HG02642 (cell line): ENCODE measurements around the gene SIK2.

Source experiments
- ATAC-seq: cut with Tn5 transposase; IDR thresholded peaks from one replicate; pipeline ENCODE4 v1.9.1; 2021; ENCODE audit warnings: mild to moderate bottlenecking; ENCODE audit not compliant: unreplicated experiment, poor library complexity

Gene SIK2

DNA sequence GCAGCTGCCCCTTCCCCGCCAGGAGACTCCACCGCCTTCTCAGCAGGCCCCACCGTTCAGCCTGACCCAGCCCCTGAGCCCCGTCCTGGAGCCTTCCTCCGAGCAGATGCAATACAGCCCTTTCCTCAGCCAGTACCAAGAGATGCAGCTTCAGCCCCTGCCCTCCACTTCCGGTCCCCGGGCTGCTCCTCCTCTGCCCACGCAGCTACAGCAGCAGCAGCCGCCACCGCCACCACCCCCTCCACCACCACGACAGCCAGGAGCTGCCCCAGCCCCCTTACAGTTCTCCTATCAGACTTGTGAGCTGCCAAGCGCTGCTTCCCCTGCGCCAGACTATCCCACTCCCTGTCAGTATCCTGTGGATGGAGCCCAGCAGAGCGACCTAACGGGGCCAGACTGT is 121.3 kb downstream of the SIK2 start:
- no peak for ATAC-seq

DNA sequence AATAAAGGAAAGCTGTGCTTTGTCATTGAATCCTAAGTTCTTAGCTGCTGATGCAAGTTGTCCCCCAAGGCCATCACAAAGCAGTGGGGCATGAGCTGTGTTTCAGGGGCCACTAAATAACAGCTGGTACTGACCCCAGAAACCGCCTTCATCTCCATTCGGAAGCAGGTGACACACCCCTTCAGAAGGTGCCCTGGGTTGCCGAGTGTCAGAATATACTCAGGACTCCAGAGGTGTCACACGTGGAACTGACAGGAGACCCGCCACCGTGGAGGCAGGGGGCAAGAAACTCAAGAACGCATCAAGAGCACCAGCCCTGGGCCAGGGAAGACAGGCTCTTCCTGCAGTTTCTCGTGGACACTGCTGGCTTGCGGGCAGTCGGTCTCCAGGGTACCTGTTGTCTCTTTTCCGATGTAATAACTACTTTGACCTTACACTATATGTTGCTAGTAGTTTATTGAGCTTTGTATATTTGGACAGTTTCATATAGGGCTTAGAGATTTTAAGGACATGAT is 122.4 kb downstream of the SIK2 start:
- no peak for ATAC-seq

- ATAC-seq = no peak
Measured at GRCh38 chr11:111725621-111726020, 123.4 kb downstream of the SIK2 start.

DNA sequence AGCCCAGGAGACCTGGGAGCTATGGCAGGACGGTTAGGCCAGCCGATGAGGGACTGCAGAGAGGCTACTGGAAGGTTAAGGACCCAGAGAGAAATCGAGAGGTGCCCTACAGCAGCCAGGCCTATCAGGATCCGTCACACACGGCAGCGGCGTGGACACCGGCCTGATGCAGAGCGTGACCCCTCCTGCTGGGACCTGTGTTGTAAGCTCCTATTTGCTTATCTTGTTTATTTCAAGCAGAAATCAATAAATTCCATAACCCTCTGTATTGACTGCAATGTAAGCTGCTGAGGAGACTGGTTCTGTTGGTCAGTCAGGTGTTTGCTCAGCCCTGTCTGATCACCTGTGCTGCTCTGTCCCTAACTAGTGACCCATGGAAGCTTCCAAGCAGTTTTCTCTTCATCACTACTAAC is 124.1 kb downstream of the SIK2 start:
- ATAC-seq = no peak

DNA sequence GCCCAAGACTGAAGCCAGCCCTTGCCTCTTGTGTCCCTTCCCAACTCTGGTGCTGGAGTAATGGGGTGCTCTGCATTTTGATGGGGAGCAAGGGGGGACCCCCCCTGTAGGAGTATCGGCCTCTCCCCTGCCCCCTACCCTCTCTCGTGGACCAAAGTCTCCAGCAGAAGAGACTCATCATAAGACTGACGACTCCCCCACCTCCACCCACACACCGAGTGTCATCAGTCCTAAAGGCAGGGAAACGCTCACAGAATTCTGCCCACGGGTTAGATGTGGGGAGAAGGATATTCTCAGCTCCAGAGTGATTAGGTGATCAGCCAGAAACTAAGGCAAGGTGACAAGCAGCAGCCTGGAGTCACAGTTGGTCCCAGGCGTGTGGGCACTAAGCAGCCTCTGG is 125.2 kb downstream of the SIK2 start:
- ATAC-seq = no peak

DNA sequence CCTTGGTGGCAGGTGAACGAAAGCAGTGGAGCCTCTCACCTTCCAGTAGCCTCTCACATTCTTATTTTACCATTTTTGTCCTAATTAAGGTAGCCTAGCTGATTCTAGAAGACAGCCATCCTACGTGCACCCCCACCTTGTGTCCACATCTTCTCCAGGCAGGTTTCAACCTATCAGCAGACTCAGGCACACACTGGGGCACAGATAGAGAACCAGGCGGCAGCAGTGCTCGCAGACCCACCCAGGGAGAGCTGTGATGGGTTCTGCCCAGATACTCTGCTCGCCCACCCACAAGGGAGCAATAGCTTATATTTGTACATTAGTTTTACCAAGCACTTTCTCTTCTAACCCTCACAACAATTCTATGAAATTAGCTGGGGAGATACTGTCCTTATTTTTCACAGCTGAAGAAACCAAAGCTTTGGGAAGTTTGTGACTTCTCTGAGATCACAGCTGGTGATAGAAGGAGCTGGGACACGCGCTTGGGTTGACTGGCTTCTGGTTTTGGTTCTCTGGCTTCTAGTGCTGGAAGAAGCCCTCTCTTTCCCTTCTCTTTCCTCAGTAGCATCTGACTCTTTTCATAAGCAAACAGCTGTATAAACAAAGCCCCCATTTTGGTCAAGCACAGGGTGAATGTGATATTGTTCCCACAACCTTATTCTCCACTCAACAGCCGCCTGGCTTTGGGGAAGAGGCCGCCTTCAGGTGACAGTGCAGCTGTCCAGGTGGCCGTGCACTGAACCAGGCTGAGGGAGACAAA is 127.0 kb downstream of the SIK2 start:
- ATAC-seq = no peak

GRCh38 chr11:111729831-111730311 is 127.6 kb downstream of the SIK2 start:
- no peak for ATAC-seq

DNA sequence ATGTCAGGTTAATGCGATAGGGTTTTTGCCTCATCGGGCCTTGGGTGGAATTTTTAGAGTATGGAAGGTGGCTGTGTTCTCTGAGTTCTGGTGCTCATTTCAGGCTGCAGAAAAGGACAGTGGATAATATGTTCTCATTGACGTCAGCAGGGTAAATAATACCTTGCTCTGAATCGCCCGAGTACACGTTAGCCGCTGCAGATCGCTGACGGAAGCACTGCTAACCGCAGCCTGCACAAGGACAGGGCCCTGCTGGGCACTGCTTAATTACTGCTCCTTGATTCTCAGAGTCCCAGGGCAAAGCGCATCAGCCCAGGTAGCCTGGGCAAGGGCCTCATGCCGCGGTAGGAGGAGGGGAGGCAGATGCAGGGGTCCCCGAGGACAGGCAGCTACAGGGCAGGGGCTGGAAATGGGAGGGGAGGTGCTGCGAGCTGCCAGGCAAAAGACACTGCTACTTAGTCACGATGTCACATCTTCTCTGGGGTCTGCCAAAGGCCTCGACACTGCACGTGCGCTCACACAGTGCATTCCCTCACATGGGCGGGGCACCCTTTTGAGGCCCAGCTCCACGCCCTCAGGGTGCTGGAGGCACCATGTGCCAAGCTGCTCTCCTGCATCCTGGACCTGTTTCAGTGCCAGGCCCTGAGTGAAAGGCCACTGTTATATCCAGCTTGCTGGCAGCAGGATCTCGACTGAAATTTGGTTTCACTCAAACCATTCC is 128.8 kb downstream of the SIK2 start:
- no peak for ATAC-seq

- ATAC-seq = no peak
Measured at GRCh38 chr11:111731821-111732220, 129.6 kb downstream of the SIK2 start.

- ATAC-seq = no peak
Measured at GRCh38 chr11:111733016-111733415, 130.8 kb downstream of the SIK2 start.

- no peak for ATAC-seq
Measured at GRCh38 chr11:111733611-111734088, 131.4 kb downstream of the SIK2 start.

DNA sequence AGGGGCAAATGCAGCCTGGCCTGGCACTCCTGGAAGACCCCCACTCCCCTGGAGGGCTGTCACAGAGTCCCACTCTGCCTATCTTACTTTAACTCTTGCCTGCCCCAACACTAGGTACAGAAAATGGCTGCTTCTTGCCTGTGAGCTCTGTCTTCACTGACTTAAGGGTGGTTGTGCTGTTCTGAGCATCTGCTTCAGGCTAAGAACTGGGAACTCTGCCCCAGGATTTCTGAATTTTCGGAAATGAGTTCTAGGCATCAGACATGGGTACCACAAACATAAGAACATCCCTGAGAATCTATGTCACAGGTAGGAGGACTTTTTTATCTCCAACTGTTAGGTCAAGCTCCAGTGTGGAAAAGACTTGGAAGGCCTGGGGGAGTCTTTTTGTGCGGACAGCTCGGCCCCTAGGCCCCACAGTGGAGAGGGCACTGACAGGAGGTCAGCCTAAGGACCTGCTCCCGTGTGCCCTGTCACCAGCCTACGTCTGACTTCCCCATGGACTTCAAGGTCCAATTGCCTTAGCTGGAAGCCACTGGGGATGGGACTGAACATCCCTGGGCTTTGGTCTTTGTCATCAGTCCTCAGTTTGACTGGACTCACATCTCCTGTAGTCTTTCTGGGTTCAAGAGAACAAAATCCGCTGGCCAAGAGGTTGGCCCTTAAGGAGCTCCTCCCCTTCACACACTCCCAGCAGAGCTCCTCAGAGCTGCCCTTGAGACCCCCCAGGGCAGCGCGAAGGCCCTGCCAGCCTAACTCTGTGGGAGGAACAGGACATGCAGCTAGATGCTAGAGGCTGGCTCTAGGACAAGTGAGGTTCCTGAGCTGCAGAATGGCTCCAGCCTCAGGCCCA is 132.1 kb downstream of the SIK2 start:
- no peak for ATAC-seq

DNA sequence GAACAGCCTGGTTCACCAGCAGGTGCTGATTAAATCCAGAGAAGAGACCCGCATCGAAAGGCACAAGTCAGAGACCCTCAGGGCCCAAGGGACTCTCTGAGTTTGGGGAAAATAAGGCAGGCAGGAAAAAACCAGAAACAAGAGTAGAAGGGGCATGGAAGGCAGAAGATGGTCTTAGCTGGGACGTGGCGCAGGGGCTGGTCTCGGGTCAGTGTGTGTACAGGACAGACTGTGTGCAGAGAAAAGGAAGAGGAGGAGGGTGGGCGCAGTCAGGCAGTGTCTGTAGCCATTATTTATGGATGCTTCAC is 132.7 kb downstream of the SIK2 start:
- no peak for ATAC-seq

- ATAC-seq = no peak
Measured at GRCh38 chr11:111735262-111736116, 133.2 kb downstream of the SIK2 start.

DNA sequence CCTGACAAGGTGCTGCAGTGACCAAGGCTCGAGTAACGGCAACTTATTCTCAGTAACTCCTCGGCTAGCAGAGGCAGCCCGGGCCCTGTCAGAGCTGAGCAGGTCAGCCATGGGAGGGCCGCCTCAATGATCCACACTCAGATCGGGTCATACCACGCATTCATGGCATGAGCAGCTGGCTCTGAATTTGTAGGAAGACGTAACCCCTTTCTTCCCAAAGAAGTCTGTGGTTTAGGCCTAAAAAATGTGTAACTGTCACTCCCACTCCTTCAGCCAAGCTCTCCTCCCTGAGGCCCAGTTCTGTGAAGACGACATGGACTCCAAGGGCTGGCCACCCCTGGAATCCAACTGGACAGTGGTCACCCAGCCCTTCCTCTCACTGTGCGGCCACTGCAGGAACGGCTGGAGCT is 133.9 kb downstream of the SIK2 start:
- no peak for ATAC-seq

GRCh38 chr11:111736621-111737443 is 134.6 kb downstream of the SIK2 start:
- no peak for ATAC-seq

DNA sequence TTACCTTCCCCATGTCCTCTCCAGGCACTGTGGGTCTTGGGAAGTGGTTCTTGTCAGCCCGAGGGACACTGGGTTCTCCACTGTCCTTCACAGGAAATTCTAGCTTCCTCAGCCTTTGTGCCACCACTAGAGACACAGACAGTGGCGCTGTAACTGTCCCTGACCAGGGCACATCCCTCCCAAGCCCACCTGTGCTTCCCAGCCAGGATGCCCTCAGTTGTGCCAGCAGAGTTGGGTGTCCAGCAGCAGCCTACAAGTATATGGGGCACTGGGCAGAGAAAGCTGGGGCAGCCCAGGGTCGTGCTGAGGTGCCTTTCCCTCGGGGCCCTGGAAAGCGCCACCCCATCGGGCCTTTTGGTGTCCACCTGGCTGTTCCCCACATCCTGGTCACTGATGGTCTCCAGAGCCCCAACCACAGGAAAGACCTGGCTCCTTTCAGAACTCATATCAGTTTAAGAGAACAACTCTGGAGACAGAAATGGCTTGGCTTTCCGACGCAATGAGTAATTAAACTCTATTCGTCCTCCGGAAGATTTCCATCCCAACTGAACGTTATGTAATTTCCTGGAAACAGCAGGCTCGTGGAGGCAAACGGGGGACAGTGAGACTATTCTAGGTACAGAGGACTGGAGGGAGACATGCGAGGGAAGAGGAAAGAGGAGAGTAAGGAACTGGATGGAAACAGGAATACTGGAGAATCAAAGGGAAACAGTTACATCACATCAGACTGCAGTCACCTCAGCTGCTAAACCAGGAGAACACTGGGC is 135.4 kb downstream of the SIK2 start:
- no peak for ATAC-seq

GRCh38 chr11:111739299-111739698 is 137.1 kb downstream of the SIK2 start:
- ATAC-seq = no peak
